Activated CD4-positive, alpha-beta memory T cell treated with anti-CD3 and anti-CD28 coated beads, Interleukin-2, amount 10 ng/mL, durations not matched to agents 7 days and 5 days (primary cell): ENCODE data around the gene PRORP. TPM values are rescaled to one million over a fixed set of nuclear protein-coding genes. Genes with fewer than 3 reads are reported as not detected.

Experiments used
- CTCF ChIA-PET: fragments of 350-600 bp; sonication (Branson Sonifier 250); formaldehyde crosslinking; loops from one replicate; lab custom pipeline; 2021; ENCODE audit warnings: antibody characterized with exemption, inconsistent platforms; lab: Charles Lee
- POLR2A ChIA-PET: fragments of 350-600 bp; sonication (Branson Sonifier 250); formaldehyde crosslinking; loops from one replicate; lab custom pipeline; 2021; ENCODE audit warnings: antibody characterized with exemption; lab: Charles Lee
- DNase-seq: peaks from one replicate; pipeline ENCODE4 v3.0.0-alpha.2; 2020
- H3K27ac Mint-ChIP-seq: one replicate; pipeline ENCODE4 v1.8.0; 2021; ENCODE audit warnings: mild to moderate bottlenecking, mixed read lengths
- H3K27me3 Mint-ChIP-seq: one replicate; pipeline ENCODE4 v1.8.0; 2021; ENCODE audit warnings: mixed read lengths
- H3K36me3 Mint-ChIP-seq: one replicate; pipeline ENCODE4 v1.8.0; 2021; ENCODE audit warnings: low read depth, mixed read lengths
- H3K4me1 Mint-ChIP-seq: one replicate; pipeline ENCODE4 v1.8.0; 2021; ENCODE audit warnings: mixed read lengths
- H3K4me3 Mint-ChIP-seq: one replicate; pipeline ENCODE4 v1.8.0; 2021; ENCODE audit warnings: mild to moderate bottlenecking, mixed read lengths
- H3K9me3 Mint-ChIP-seq: one replicate; pipeline ENCODE4 v1.8.0; 2021; ENCODE audit warnings: mixed read lengths
- total RNA-seq, 2 experiments: library from RNA; stranded (reverse); gene quantifications; one replicate each; pipeline ENCODE4 v1.2.3, GENCODE V29; 2021

Gene PRORP
- total RNA-seq, 2 experiments from 2014 or later, result 43.3 to 44.9 TPM

DNA sequence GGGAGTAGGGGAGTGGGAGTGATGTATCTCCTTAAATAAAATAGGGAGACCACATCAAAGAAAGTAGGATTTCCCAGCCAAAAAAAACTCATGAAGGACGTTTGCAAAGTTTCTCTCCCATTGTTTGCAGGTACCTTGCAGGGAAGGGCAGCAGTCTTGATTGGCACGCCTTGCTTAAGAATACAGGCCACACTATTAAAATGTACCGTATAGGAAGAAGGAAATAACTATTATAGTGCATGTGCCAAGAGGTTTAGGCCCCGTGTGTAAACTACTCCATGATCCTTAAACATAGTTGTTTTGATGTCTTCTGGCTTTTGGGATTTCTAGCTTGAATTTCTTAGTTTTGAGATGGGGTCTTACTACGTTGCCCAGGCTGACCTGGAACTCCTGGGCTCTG lies 42.5 kb downstream of the PRORP start:
- DNase-seq, result no peak
- Mint-ChIP-seq H3K4me3 (no peak overlapping the region), H3K27me3 (no peaks in the 10 kb centered on the region), H3K4me1 (peaks cover 27% of the 10 kb centered on the region), H3K27ac (no peak overlapping the region), H3K36me3 (peaks cover 62% of the 10 kb centered on the region), H3K9me3 (peaks cover 2% of the 10 kb centered on the region)
- POLR2A ChIA-PET, result no interaction called here
- CTCF ChIA-PET, result no interaction called here

DNA sequence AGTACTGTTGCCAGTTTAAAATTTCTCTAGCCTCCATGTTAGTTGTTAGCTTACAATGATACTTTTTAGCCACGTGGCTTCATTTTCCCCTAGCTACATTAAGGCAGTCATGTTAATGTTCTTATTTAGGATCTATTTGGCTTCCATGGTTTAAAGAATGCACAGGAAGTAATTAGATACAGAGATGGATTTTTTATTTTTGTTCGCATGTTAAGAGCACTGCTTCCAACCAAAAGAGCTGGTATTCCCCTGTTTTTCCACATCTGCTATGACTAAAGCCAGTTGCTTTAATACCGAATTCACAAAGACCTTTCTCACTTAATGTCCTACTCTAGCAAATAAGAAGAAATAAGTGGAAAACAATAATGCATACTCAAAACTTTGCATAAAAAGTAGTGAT lies 45.1 kb downstream of the PRORP start:
- DNase-seq, result no peak

More for the DNA sequence above, 45.1 kb downstream of the PRORP start:
- Mint-ChIP-seq H3K27ac (no peak overlapping the region), H3K27me3 (no peaks in the 10 kb centered on the region), H3K4me3 (no peak overlapping the region), H3K4me1 (peaks cover 4% of the 10 kb centered on the region), H3K36me3 (peaks cover 58% of the 10 kb centered on the region), H3K9me3 (peaks cover 2% of the 10 kb centered on the region)
- ChIA-PET POLR2A (no interaction called here), CTCF (no interaction called here)

Other genes with a start within 250 kb of the PRORP start
- gene BAZ1A, start 247.2 kb upstream of the PRORP start, total RNA-seq, result 10 to 100 TPM; 49.8 to 53.1 TPM
- gene SRP54, start 139.6 kb upstream of the PRORP start, total RNA-seq, result 10 to 100 TPM; 69.4 to 71.2 TPM
- gene FAM177A1, start 76.3 kb upstream of the PRORP start, total RNA-seq, result 10 to 100 TPM; 51.4 to 51.5 TPM
- 10 to 100 TPM; 51.7 to 59.4 TPM for gene PPP2R3C, start 562 bp upstream of the PRORP start, total RNA-seq
- 100 to 1,000 TPM; 235 to 242 TPM for gene PSMA6, start 169.8 kb downstream of the PRORP start, total RNA-seq